HG03135 (cell line): ENCODE results near the gene C19orf67.

Experiments
- ATAC-seq: cut with Tn5 transposase; IDR thresholded peaks from one replicate; pipeline ENCODE4 v1.9.1; 2021; ENCODE audit warnings: mild to moderate bottlenecking, moderate library complexity; ENCODE audit not compliant: unreplicated experiment

Gene C19orf67

GRCh38 chr19:14110650-14111049 lies 25.1 kb upstream of the C19orf67 start:
- no peak for ATAC-seq

GRCh38 chr19:14107581-14108461 lies 22.2 kb upstream of the C19orf67 start:
- no peak for ATAC-seq

GRCh38 chr19:14106840-14107239 lies 21.3 kb upstream of the C19orf67 start:
- ATAC-seq, result no peak

GRCh38 chr19:14105680-14106079 lies 20.1 kb upstream of the C19orf67 start:
- no peak for ATAC-seq

GRCh38 chr19:14103310-14103709 lies 17.7 kb upstream of the C19orf67 start:
- ATAC-seq, result no peak

GRCh38 chr19:14102756-14103155 lies 17.2 kb upstream of the C19orf67 start:
- ATAC-seq, result no peak

GRCh38 chr19:14102102-14102696 lies 16.6 kb upstream of the C19orf67 start:
- ATAC-seq, result no peak

- no peak for ATAC-seq
These were observed 15.5 kb upstream of the C19orf67 start for GRCh38 chr19:14101003-14101545.

GRCh38 chr19:14097532-14098151 lies 12.1 kb upstream of the C19orf67 start:
- ATAC-seq, result no peak

- no peak for ATAC-seq
These were observed 10.8 kb upstream of the C19orf67 start for GRCh38 chr19:14096272-14096992.

GRCh38 chr19:14094854-14095253 lies 9.3 kb upstream of the C19orf67 start:
- no peak for ATAC-seq

- ATAC-seq, result no peak
These were observed 7.7 kb upstream of the C19orf67 start for GRCh38 chr19:14093117-14093823.

- peak; percentile 16 for ATAC-seq
These were observed 6.4 kb upstream of the C19orf67 start for GRCh38 chr19:14091813-14092462.

GRCh38 chr19:14091081-14091812 lies 5.7 kb upstream of the C19orf67 start:
- peak; percentile 42 for ATAC-seq

GRCh38 chr19:14090509-14091080 lies 5.0 kb upstream of the C19orf67 start, which contains the start of gene SAMD1:
SAMD1 (minus strand) TSS chr19:14090751.
- ATAC-seq, result peak; percentile 42

GRCh38 chr19:14089662-14090508 lies 4.3 kb upstream of the C19orf67 start:
- no peak for ATAC-seq

- no peak for ATAC-seq
These were observed 3.8 kb upstream of the C19orf67 start for GRCh38 chr19:14089412-14089661.
